ENCODE measurements around the gene PSENEN. TPM values are rescaled to one million over a fixed set of nuclear protein-coding genes. Genes with fewer than 3 reads are reported as not detected.

PSENEN gene
- total RNA-seq, 1 experiment from 2014 or later = 69.7 TPM

- no CpG with 5 or more reads among the region's 19 CpGs for WGBS (ENCODE audit: extremely low coverage, insufficient read length, low lambda C conversion rate)
- Histone ChIP-seq H3K14ac (ENCODE audit: insufficient read depth, low read length) (peak overlapping the region; percentile 33; the same call in 1 of the 2 replicates), H2BK20ac (ENCODE audit: low read depth, low read length, poor library complexity, severe bottlenecking) (no peak overlapping the region), H2BK15ac (ENCODE audit: low read depth, low read length) (no peak overlapping the region), H3K27ac (ENCODE audit: insufficient read length, low read depth, low read length) (no peak overlapping the region), H2BK5ac (ENCODE audit: insufficient read length, low read length) (no peak overlapping the region), H3K9ac (ENCODE audit: extremely low read depth, insufficient read length, low read length) (no peak overlapping the region), H3K27me3 (ENCODE audit: insufficient read depth, low read length) (no peaks in the 10 kb centered on the region), H2AK5ac (ENCODE audit: insufficient read length, low read length) (no peak overlapping the region), H4K5ac (ENCODE audit: insufficient read length, low read depth, low read length) (no peak overlapping the region), H4K20me1 (ENCODE audit: control insufficient read depth, insufficient read depth, insufficient read length) (no peaks in the 10 kb centered on the region), H3K4ac (ENCODE audit: low read depth, low read length) (no peak overlapping the region), H3K79me2 (ENCODE audit: insufficient read depth, low read length) (no peaks in the 10 kb centered on the region), H3K9me3 (ENCODE audit: control insufficient read depth, low read depth, low read length) (no peaks in the 10 kb centered on the region), H3K56ac (ENCODE audit: insufficient read length, low read depth, low read length) (no peak overlapping the region), H3K23me2 (ENCODE audit: insufficient read length, low read depth, low read length, poor library complexity, severe bottlenecking) (peaks cover 15% of the 10 kb centered on the region), H4K91ac (ENCODE audit: insufficient read length, low read depth, low read length) (no peak overlapping the region), H3T11ph (ENCODE audit: low read length) (no peak overlapping the region), H4K8ac (replicated peaks; ENCODE audit: insufficient read length, low read depth, low read length) (no peak overlapping the region), H3K79me1 (ENCODE audit: insufficient read depth, low read depth, low read length, poor library complexity, severe bottlenecking) (no peaks in the 10 kb centered on the region), H3K4me2 (ENCODE audit: insufficient read depth, insufficient read length, low read length) (peak overlapping the region; percentile 43), H2BK12ac (ENCODE audit: insufficient read length, low read depth, low read length) (no peak overlapping the region), H3K23ac (ENCODE audit: insufficient read length, low read depth, low read length) (no peak overlapping the region), H2BK120ac (ENCODE audit: low read depth, low read length, poor library complexity, severe bottlenecking) (no peak overlapping the region), H3K4me1 (ENCODE audit: insufficient read depth, low read length) (no peaks in the 10 kb centered on the region), H3K18ac (ENCODE audit: insufficient read length, low read depth, low read length) (no peak overlapping the region), H2AFZ (ENCODE audit: low read length) (no peak overlapping the region)
- no peak for DNase-seq
- H3K9me3 Mint-ChIP-seq = no peaks in the 10 kb centered on the region
- H3K27ac Mint-ChIP-seq = peak overlapping the region; percentile 68 to 87 (median 86); a peak in 4 of 7 replicates
- peak overlapping the region; percentile 91 to 95 for H3K4me3 Mint-ChIP-seq
- peaks cover 12 to 23% of the 10 kb centered on the region in 2 experiments for H3K4me1 Mint-ChIP-seq
- no peak for TF ChIP-seq CTCF (conservative IDR thresholded peaks at IDR 0.05)
- H3K36me3 Mint-ChIP-seq (ENCODE audit: insufficient read depth in 1 of 3, low read depth in 3 of 3) = peaks cover 5 to 27% (median 24%) of the 10 kb centered on the region in 3 experiments; a peak in 6 of 7 replicates
- H3K27me3 Mint-ChIP-seq (ENCODE audit: low read depth) = peaks cover 7% of the 10 kb centered on the region
Measured at GRCh38 chr19:35757231-35757748, 11.8 kb downstream of the PSENEN start.
